GM10847 (cell line): ENCODE measurements around the gene THNSL1.

Source experiments
- POLR2A ChIP-seq: IDR thresholded peaks from 2 replicates; pipeline ENCODE4 v1.6.1; 2011; ENCODE audit not compliant: insufficient read length; ENCODE audit errors: extremely low read depth

THNSL1 gene

GRCh38 chr10:24988831-24989640 lies 27.4 kb upstream of the THNSL1 start:
- TF ChIP-seq POLR2A, result no peak

DNA sequence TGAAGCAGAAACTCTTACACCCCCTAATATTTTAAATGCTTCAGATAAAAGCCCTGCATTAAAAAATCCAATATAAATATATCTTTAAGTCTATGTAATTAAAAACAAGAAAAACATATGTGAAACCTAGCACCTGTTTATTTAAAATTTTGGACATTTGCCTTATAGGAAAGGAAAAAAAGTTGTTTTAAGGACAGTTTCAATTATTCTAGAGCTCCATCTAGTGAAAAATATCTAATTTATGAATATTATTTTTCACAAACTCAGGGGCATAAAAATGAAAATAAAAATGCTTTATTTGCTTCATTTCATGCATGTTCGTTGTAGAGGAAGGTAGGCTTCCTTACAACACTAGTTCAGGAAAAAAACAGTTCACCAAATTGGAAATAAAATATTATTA lies 26.5 kb upstream of the THNSL1 start:
- TF ChIP-seq POLR2A, result no peak

GRCh38 chr10:24991298-24991697 lies 25.1 kb upstream of the THNSL1 start:
- TF ChIP-seq POLR2A, result no peak

DNA sequence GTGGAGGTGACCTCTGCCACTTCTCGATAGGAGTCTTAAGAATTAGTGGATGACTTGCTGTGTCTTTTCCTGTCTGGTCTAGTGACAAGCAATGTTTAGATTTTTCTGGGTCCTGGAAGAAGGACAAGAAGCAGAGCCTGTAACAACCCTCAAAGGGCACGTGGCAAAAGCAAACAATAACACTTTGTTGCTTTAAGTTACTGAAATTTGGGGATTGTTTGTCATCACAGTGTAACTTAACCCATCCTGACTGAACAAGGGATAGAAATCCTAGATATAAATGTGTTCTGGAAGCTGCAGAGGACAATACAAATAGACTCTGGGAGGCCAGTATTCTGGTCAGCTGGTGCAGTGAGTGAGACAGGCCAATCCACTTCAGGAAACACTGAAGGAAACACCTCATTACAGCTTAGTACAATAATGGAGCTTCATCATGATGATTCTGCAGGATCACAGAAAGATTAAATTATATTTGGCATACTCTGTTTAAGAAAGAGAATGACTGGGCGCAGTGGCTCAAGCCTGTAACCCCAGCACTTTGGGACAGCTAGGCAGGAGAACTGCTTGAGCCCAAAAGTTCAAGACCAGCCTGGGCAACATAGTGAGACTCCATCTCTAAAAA lies 23.8 kb upstream of the THNSL1 start:
- TF ChIP-seq POLR2A, result no peak

DNA sequence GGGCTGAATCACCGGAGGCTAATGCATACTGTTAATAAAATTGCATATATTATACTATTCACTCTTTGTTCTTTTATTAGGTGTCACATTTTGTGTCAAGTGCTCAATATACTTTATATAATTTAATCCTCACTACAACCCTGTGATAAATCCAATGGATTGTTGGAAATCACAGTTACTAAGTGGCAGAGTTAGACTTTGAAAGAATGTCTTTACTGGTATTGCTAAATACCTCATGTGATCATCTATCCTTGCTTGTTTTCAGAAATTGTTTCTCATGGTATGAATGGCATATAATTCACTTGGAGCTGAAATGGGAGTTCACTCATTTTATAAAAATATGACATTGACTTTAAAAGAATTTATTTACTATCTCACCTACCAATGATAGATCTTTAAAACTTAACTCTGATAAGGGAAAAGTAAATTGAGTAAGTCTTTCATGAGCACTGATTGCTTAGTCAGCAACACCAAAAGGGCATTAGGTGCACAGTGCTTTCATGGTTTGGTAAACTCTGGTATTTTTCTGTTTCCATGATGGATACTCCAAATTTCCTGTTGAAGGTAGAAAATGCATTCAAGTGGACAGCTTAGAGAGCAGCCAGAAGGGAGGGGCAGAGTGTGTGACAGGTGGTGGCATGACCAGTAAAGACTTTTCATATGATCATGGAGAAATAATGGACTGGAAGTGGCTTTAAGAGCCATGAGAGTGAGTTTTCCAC lies 23.0 kb upstream of the THNSL1 start:
- no peak for TF ChIP-seq POLR2A

GRCh38 chr10:24995072-24995471 lies 21.3 kb upstream of the THNSL1 start:
- TF ChIP-seq POLR2A, result no peak

DNA sequence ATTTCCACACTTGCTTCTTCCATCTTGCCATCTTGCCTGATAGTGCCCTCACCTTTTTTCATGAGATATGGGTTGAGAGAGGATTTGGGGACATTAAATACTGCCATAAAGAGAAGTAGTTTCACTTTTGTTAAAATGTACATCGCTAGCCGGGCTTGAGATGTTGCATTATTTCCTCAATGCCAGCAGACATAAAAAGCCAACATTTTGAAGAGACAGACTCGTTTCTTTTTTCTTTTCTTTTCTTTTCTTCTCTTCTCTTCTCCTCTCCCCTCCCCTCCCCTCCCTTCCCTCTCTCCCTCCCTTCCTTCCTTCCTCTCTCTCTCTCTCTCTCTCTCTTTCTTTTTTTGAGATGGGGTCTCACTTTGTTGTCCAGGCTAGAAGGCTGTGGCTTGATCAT lies 18.4 kb upstream of the THNSL1 start:
- TF ChIP-seq POLR2A, result no peak

GRCh38 chr10:25014579-25014978 lies 1.8 kb upstream of the THNSL1 start:
- no peak for TF ChIP-seq POLR2A

DNA sequence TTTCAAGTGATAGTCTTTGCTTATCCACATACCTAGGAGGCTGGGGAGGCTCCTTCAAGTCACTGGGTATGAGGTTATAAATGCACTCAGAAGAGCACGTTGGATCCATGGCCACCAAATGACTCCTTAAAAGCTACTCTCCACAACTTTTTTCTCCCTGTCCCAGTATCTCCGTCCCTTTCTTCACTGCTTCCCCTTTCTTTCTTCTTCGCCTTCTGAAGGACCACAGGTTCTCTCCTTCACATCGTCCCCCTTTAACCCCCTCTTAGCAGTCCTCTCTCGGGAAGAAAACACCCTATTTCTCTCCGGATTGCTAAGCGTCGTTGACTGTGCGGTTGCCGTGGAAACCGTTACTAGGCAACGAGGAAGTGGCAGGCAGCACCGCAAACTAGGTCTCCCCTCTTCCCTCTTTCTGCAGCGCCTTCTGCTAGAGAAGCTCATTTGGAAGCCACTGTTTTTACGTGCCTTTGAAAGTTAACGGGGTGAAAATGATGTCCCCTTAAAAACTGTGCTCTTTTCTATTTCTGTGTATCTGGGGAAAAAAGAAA lies 510 bp upstream of the THNSL1 start, which contains the start of gene ENKUR:
Gene ENKUR, minus strand, starts transcription at position 331 of the 548 bp plus-strand sequence. Its CDS starts 222 bp downstream, at position 109.
- no peak for TF ChIP-seq POLR2A

GRCh38 chr10:25017154-25017590 lies 760 bp downstream of the THNSL1 start:
- TF ChIP-seq POLR2A, result no peak

- no peak for TF ChIP-seq POLR2A
Observed at GRCh38 chr10:25017661-25018060, 1.2 kb downstream of the THNSL1 start.

GRCh38 chr10:25018703-25019102 lies 2.3 kb downstream of the THNSL1 start:
- TF ChIP-seq POLR2A, result no peak

DNA sequence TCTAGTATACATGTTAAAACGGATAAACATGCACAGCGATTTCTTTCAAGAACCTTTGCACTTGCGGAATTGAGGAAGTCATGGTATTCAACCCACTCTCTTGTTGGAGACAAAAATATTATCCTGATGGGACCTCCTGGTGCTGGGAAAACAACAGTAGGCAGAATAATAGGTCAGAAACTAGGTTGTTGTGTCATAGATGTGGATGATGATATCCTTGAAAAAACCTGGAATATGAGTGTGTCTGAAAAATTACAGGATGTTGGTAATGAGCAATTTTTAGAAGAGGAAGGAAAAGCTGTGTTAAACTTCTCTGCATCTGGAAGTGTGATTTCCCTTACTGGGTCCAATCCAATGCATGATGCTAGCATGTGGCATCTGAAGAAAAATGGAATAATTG lies 6.9 kb downstream of the THNSL1 start:
- TF ChIP-seq POLR2A, result no peak

DNA sequence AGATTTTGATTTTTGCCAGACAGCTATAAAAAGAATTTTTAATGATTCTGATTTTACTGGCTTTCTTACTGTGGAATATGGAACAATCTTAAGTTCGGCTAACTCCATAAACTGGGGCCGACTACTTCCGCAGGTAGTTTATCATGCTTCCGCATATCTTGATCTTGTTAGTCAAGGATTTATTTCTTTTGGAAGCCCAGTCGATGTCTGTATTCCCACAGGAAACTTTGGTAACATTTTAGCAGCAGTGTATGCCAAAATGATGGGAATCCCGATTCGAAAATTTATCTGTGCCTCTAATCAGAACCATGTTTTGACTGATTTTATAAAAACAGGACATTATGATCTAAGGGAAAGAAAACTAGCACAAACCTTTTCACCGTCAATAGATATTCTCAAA lies 8.1 kb downstream of the THNSL1 start:
- no peak for TF ChIP-seq POLR2A

DNA sequence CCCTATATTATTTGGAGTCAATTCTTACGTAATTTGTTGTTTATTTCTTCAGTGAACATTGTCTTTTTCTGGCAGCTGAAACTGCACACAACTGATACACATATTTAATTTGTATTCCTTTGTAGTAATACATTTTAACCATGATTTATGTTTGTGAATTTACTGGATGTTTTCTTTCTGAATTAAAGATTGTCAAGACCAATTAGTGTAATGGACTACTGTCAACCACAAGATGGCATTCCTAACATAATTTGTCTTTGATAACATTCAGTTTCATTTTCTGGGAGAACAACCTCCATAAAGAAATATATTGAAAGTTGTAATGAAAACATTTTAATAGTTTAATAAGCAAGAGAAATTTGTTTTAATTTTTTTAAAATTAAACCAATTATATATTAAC lies 10.1 kb downstream of the THNSL1 start:
- no peak for TF ChIP-seq POLR2A

DNA sequence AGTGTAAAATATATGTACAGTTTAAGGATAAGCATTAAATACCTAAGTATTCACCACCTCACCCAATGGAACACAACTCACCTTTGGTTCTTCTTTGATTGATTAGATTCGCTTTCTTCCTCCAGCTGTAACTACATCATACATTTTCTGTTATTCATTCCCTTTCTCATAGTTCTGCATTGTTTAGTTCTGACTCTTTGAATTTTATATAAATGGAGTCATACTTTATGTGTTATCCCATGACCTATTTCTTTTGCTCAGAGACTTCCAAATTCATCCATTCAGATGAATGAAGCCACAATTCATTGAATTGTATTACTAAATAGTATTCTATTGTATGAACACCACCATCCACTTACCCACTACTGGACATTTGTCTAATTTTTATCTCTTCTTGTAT lies 12.3 kb downstream of the THNSL1 start:
- no peak for TF ChIP-seq POLR2A

GRCh38 chr10:25029519-25029918 lies 13.1 kb downstream of the THNSL1 start:
- no peak for TF ChIP-seq POLR2A
